ENCODE results near the gene THUMPD2. TPM values are rescaled to one million over a fixed set of nuclear protein-coding genes. Genes with fewer than 3 reads are reported as not detected.

THUMPD2 gene
- total RNA-seq, 3 donors from 2014 or later = 8.3 to 38.2 (median 22.0) TPM

DNA sequence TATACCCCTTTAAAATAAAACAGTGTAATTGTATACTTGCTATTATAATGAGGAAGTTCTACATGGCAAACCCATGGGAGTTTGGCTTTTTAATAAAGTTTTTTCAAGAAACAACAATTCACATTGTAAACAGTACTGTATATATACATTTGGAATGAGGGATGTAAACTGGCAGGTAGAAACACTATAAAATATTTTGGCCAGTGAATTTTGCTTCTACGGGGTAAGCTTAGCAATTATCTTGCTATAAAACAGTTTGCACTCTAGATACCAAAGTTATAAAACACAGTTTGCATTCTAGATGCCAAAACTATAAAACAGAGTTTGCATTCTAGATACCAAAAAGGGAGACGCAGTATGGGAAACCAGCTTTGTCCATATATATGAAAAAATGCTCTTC, 16.6 kb downstream of the THUMPD2 start:
- Histone ChIP-seq H3K27ac (no peak overlapping the region), H3K27me3 (no peaks in the 10 kb centered on the region), H3K4me3 (no peak overlapping the region), H3K4me1 (no peaks in the 10 kb centered on the region), H3K9me3 (no peaks in the 10 kb centered on the region), H3K36me3 (no peaks in the 10 kb centered on the region)
- intact Hi-C loops (cut with DNase I; ENCODE audit: low total_unique reads) = no loop called here
- no peak for DNase-seq (ENCODE audit: low spot score in 2 of 2)
- no peak for TF ChIP-seq POLR2A (IDR thresholded peaks at IDR 0.05)
- TF ChIP-seq, protein P1, sequence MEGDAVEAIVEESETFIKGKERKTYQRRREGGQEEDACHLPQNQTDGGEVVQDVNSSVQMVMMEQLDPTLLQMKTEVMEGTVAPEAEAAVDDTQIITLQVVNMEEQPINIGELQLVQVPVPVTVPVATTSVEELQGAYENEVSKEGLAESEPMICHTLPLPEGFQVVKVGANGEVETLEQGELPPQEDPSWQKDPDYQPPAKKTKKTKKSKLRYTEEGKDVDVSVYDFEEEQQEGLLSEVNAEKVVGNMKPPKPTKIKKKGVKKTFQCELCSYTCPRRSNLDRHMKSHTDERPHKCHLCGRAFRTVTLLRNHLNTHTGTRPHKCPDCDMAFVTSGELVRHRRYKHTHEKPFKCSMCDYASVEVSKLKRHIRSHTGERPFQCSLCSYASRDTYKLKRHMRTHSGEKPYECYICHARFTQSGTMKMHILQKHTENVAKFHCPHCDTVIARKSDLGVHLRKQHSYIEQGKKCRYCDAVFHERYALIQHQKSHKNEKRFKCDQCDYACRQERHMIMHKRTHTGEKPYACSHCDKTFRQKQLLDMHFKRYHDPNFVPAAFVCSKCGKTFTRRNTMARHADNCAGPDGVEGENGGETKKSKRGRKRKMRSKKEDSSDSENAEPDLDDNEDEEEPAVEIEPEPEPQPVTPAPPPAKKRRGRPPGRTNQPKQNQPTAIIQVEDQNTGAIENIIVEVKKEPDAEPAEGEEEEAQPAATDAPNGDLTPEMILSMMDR (IDR thresholded peaks at IDR 0.05) = no peak

DNA sequence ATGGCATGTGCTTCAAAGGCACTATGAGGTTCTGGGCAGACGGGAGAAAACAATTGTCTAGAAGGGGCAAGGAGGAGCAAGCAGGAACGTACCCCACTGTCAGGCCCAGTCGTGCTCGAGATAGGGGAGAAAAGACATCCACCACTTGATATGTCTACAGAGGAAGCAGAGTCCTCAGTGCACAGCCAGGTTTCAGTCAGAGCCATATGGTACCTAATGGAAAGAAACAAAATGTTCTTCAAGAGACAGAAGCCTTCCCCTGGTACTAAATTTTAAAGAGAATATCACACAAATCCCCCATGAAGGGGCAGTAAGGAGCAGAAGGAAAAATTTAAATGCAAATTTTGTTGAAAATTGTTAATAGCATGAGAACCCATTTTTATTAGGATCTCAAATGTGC, 21.9 kb downstream of the THUMPD2 start:
- intact Hi-C loops (cut with DNase I; ENCODE audit: low total_unique reads) = no loop called here
- Histone ChIP-seq H3K9me3 (no peaks in the 10 kb centered on the region), H3K36me3 (peaks cover 10% of the 10 kb centered on the region), H3K4me1 (no peaks in the 10 kb centered on the region), H3K4me3 (no peak overlapping the region), H3K27ac (no peak overlapping the region), H3K27me3 (no peaks in the 10 kb centered on the region)
- no peak for TF ChIP-seq POLR2AphosphoS5 (IDR thresholded peaks at IDR 0.05)
- no peak for TF ChIP-seq POLR2A (IDR thresholded peaks at IDR 0.05)
- TF ChIP-seq, protein P1 (IDR thresholded peaks at IDR 0.05) = no peak
- no peak for DNase-seq (ENCODE audit: low spot score in 2 of 2)

DNA sequence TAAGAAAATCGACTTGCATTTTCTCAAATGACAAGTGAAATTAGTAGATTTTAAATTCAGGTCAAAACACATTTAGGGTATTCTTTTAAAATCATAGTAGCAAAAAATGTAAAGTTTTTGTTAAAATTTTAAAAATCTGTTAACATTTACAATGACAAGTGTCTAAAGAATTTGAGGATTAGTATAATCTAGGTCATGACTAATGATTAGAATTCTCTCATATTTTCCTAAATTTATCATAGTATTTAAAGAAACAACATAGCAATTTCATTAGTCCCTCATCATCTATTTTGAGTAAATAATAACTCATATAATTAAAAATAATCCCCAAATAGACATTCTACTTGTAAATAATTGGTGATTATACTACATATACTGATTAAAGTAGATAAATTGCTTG, 23.6 kb downstream of the THUMPD2 start:
- Histone ChIP-seq H3K27me3 (no peaks in the 10 kb centered on the region), H3K9me3 (no peaks in the 10 kb centered on the region), H3K27ac (no peak overlapping the region), H3K4me1 (no peaks in the 10 kb centered on the region), H3K36me3 (peaks cover 12% of the 10 kb centered on the region), H3K4me3 (no peak overlapping the region)
- no peak for DNase-seq (ENCODE audit: low spot score in 2 of 2)
- TF ChIP-seq POLR2A (IDR thresholded peaks at IDR 0.05) (no peak), POLR2AphosphoS5 (IDR thresholded peaks at IDR 0.05) (no peak)
- TF ChIP-seq, protein P1 (IDR thresholded peaks at IDR 0.05) = no peak
- intact Hi-C loops (cut with DNase I; ENCODE audit: low total_unique reads) = no loop called here

DNA sequence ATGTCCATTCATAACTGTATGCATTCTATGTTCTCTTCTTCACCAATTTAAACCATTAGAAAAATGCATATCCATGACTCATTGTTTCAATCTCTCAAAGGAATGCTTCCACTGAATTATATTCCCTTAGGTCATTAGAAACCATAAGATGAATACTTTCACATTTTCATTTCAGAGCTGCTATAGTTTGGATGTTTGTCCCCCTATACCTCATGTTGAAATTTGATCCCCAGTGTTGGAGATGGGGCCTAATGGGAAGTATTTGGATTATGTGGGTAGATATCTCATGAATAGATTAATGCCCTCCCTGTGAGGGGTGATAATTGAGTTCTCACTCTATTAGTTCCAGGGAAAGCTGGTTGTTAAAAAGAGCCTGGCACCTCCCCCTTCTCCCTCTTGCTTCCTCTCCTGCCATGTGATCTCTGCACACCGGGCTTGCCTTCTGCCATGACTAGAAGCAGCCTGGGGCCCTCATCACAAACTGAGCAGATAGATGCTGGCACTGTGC, 35.7 kb downstream of the THUMPD2 start:
- Histone ChIP-seq H3K4me3 (no peak overlapping the region), H3K9me3 (no peaks in the 10 kb centered on the region), H3K27ac (no peak overlapping the region), H3K27me3 (no peaks in the 10 kb centered on the region), H3K36me3 (no peaks in the 10 kb centered on the region), H3K4me1 (no peaks in the 10 kb centered on the region)
- DNase-seq (ENCODE audit: low spot score in 2 of 2) = no peak
- intact Hi-C loops (cut with DNase I; ENCODE audit: low total_unique reads) = no loop called here
- TF ChIP-seq, protein P1 (IDR thresholded peaks at IDR 0.05) = no peak
- TF ChIP-seq POLR2A (IDR thresholded peaks at IDR 0.05) = no peak
- TF ChIP-seq POLR2AphosphoS5 (IDR thresholded peaks at IDR 0.05) = no peak

DNA sequence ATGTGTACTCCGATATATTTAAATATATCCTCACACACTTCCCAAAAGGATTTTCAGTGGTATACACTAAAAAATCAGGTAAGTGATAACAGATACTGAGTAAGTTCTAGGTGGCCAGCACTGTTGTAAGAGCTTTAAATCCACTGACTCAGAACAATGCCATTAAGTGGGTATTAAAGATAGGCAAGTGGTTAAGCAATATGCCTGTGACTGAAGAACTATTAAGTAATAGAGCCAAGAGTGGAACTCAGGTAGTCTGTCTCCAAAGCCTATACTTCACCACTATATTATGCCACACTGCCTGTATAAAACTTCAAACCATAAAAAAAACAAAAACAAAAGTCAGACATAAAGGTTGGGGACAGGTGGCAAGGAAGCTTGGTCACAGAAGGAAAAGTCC, 37.2 kb downstream of the THUMPD2 start:
- Histone ChIP-seq H3K4me1 (no peaks in the 10 kb centered on the region), H3K27ac (no peak overlapping the region), H3K9me3 (no peaks in the 10 kb centered on the region), H3K36me3 (no peaks in the 10 kb centered on the region), H3K4me3 (no peak overlapping the region), H3K27me3 (no peaks in the 10 kb centered on the region)
- TF ChIP-seq, protein P1 (IDR thresholded peaks at IDR 0.05) = no peak
- no peak for TF ChIP-seq POLR2AphosphoS5 (IDR thresholded peaks at IDR 0.05)
- no peak for TF ChIP-seq POLR2A (IDR thresholded peaks at IDR 0.05)
- no peak for DNase-seq (ENCODE audit: low spot score in 2 of 2)
- intact Hi-C loops (cut with DNase I; ENCODE audit: low total_unique reads) = no loop called here

All from breast epithelium (tissue), 4 donors.